Measurements from ENCODE around the gene TSPO2. TPM values are rescaled to one million over a fixed set of nuclear protein-coding genes. Genes with fewer than 3 reads are reported as not detected.
A peak's percentile ranks its signal among the peaks of the same experiment; 100 is the strongest.

The TSPO2 gene
- total and polyA plus RNA-seq, 9 of the 15 experiments (the other 6 are each of a cell fraction or from before 2014, with no cell fraction given): not detected

DNA sequence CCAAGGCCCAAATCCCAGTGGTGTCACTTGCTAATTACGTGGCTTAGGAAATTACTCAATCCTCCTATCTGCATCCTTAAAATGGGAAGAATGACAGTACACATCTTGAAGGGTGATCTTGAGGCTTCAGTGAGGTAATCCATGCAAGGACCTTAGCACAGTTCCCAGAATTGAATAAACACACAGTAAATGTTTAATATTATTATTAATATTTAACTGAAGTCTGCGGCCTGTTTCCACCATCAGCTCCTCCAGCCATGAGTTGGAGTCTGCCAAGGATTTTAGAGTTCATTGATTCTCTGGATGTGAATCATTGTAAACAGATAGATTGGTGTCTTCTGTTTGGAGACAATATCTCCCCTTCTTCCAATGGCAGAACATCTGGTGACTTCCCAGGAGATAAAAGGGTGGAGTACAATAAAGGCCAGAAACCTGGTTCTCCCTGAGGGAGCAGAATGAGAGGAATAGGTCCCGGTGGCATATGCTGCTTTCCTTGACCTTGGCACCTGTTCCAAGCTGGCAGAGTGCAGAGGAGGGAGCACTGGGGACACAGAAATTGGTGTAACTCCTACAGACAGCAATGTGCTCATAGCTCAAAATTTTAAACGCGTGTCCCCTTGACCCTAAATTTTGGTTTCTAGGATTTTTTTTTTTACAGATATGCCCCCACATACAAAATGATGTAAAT is 28.7 kb upstream of the TSPO2 start (continued):
- TF ChIP-seq TCFL5 (CRISPR knock-in tag; conservative IDR thresholded peaks at IDR 0.05) (no peak), NR2C1 (IDR thresholded peaks at IDR 0.05) (no peak), NR2C1 (tag; IDR thresholded peaks at IDR 0.05) (no peak), TCF7 (IDR thresholded peaks at IDR 0.05; ENCODE audit: borderline replicate concordance) (no peak), ZFP30 (CRISPR knock-in tag; IDR thresholded peaks at IDR 0.05; ENCODE audit: borderline replicate concordance) (no peak)

DNA sequence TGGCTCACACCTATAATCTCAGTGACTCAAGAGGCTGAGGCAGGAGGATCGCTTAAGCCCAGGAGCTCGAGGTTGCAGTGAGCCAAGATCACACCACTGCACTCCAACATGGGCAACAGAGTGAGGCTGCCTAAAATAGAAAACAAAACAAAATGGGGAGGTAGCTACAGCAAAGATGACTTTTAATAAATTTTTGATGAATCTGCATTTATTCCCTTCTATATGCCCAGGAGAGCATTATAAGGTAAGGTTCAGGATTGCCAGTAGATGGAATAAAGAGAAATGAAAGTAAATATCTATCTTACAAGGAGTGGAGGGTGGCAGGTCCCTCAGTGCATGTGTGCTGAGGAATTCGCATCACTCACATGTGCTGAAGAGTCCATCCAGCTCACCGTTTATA is 27.5 kb upstream of the TSPO2 start:
- intact Hi-C loops (cut with micrococcal nuclease) (no loop called here), in situ Hi-C loops (cut with MboI) (no loop called here)
- H3K9ac ChIP-seq (ENCODE audit: insufficient read depth in 1 of 2, low read depth in 2 of 2, low read length in 2 of 2): no peak overlapping the region
- DNase-seq (ENCODE audit: extremely low read depth in 1 of 4, low spot score in 3 of 4) (no peak), FAIRE-seq (no peak), ATAC-seq (no peak)
- H2AFZ ChIP-seq (ENCODE audit: low read depth, low read length): no peak overlapping the region
- H3K27me3 ChIP-seq (ENCODE audit: control insufficient read depth in 2 of 2, insufficient read depth in 2 of 2, low read length in 2 of 2): peaks cover 7 to 22% of the 10 kb centered on the region in 2 experiments; a peak in 4 of 5 replicates
- H3K27ac ChIP-seq (ENCODE audit: extremely low read depth, low read depth, low read length): no peak overlapping the region
- H3K4me1 ChIP-seq (replicated peaks in 1 of 2; ENCODE audit: control insufficient read depth in 2 of 2, insufficient read depth in 2 of 2, low read length in 2 of 2): no peaks in the 10 kb centered on the region
- H3K4me2 ChIP-seq (ENCODE audit: insufficient read depth, low read length): no peak overlapping the region
- H3K4me3 ChIP-seq: no peak overlapping the region
- H4K20me1 ChIP-seq (replicated peaks; ENCODE audit: control insufficient read depth, insufficient read depth, low read length): no peaks in the 10 kb centered on the region; the same call in 1 of the 2 replicates
- H3K36me3 ChIP-seq (ENCODE audit: control insufficient read depth, insufficient read depth, low read length): no peaks in the 10 kb centered on the region
- ChIA-PET CTCF (ENCODE audit: low intra/inter-chr PET ratio) (no interaction called here), POLR2A (interaction anchor here (0.6 to 0.7 kb wide), 3 partner anchors 21 to 430 kb away, joined by 3 to 4 read pairs (median 4); no protein-coding TSS in a partner anchor)
- no peaks in the 10 kb centered on the region for H3K9me1 ChIP-seq (ENCODE audit: control insufficient read depth, insufficient read depth, low read length)
- BruUV-seq (replicated peaks): no TSS peak
- 8% methylated on average over 4 of the region's 4 CpGs for WGBS (ENCODE audit: insufficient coverage, low coverage, missing lambda C conversion rate)
- no peaks in the 10 kb centered on the region for H3K79me2 ChIP-seq (ENCODE audit: control insufficient read depth, insufficient read depth, low read length)
- no peaks in the 10 kb centered on the region for H3K9me3 ChIP-seq (replicated peaks; ENCODE audit: control insufficient read depth, insufficient read depth, low read depth, low read length)
- no peak for TF ChIP-seq ZBED1 (IDR thresholded peaks at IDR 0.05)
- TF ChIP-seq ZNF311 (CRISPR knock-in tag; IDR thresholded peaks at IDR 0.05): no peak
- TF ChIP-seq TFAP4 (CRISPR knock-in tag; IDR thresholded peaks at IDR 0.05; ENCODE audit: borderline replicate concordance): no peak
- TF ChIP-seq ZNF316 (IDR thresholded peaks at IDR 0.05): peak; percentile 74
- no peak for TF ChIP-seq CREB1 (IDR thresholded peaks at IDR 0.05)
- TF ChIP-seq CREB1 (CRISPR knock-in tag; IDR thresholded peaks at IDR 0.05): no peak
- TF ChIP-seq NFYB (IDR thresholded peaks at IDR 0.05; ENCODE audit: extremely low read depth, insufficient read length): no peak
- no peak for TF ChIP-seq BRD4 (IDR thresholded peaks at IDR 0.05)
- TF ChIP-seq, protein P1, sequence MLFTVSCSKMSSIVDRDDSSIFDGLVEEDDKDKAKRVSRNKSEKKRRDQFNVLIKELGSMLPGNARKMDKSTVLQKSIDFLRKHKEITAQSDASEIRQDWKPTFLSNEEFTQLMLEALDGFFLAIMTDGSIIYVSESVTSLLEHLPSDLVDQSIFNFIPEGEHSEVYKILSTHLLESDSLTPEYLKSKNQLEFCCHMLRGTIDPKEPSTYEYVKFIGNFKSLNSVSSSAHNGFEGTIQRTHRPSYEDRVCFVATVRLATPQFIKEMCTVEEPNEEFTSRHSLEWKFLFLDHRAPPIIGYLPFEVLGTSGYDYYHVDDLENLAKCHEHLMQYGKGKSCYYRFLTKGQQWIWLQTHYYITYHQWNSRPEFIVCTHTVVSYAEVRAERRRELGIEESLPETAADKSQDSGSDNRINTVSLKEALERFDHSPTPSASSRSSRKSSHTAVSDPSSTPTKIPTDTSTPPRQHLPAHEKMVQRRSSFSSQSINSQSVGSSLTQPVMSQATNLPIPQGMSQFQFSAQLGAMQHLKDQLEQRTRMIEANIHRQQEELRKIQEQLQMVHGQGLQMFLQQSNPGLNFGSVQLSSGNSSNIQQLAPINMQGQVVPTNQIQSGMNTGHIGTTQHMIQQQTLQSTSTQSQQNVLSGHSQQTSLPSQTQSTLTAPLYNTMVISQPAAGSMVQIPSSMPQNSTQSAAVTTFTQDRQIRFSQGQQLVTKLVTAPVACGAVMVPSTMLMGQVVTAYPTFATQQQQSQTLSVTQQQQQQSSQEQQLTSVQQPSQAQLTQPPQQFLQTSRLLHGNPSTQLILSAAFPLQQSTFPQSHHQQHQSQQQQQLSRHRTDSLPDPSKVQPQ (CRISPR knock-in tag; IDR thresholded peaks at IDR 0.05; ENCODE audit: borderline replicate concordance): no peak
- peak; percentile 54 for TF ChIP-seq MAFG (tag; conservative IDR thresholded peaks at IDR 0.05)
- no peak for TF ChIP-seq ATF3 (IDR thresholded peaks at IDR 0.05)
- no peak for TF ChIP-seq ATF3 (CRISPR knock-in tag; conservative IDR thresholded peaks at IDR 0.05)
- no peak for TF ChIP-seq SMARCB1 (IDR thresholded peaks at IDR 0.05; ENCODE audit: insufficient read length, low read depth)
- TF ChIP-seq FOSL1 (tag; conservative IDR thresholded peaks at IDR 0.05): no peak
- peak; percentile 66; the same call in 1 of the 2 replicates for TF ChIP-seq C11orf30 (IDR thresholded peaks at IDR 0.05; ENCODE audit: low read depth)

All from K562 (cell line).